Stimulated activated naive B cell treated with anti-CD40 and anti-IgM and Interleukin-4, amounts not matched to agents 10 μg/mL and 1 μg/mL and 100 μg/mL, for 72 hours (primary cell): ENCODE results near the gene IL1RAP.
"Not testable (repeated sequence)": the region's sequence is repeated elsewhere in the genome, so short reads cannot be mapped to it uniquely, and the experiment has no call there.

Experiments used
- ATAC-seq, 2 donors: fragments of 150-1000 bp; cut with Tn5 transposase; replicated peaks; 2 replicates each; pipeline ENCODE4 v1.10.0; 2021; ENCODE audit warnings: moderate library complexity in 1 of 2
- DNase-seq: peaks from one replicate; pipeline ENCODE4 v3.0.0; 2021
- H3K27ac Mint-ChIP-seq: one replicate; pipeline ENCODE4 v1.8.0; 2022; ENCODE audit warnings: mild to moderate bottlenecking, mixed read lengths
- H3K27me3 Mint-ChIP-seq, 2 donors: one replicate each; pipeline ENCODE4 v1.8.0; 2022; ENCODE audit warnings: mixed read lengths in 2 of 2
- H3K36me3 Mint-ChIP-seq, 2 donors: one replicate each; pipeline ENCODE4 v1.8.0; 2022; ENCODE audit warnings: mixed read lengths in 2 of 2, mild to moderate bottlenecking in 1 of 2
- H3K4me1 Mint-ChIP-seq, 2 donors: one replicate each; pipeline ENCODE4 v1.8.0; 2022; ENCODE audit warnings: mixed read lengths in 2 of 2, mild to moderate bottlenecking in 1 of 2
- H3K4me3 Mint-ChIP-seq, 2 donors: one replicate each; pipeline ENCODE4 v1.8.0; 2022; ENCODE audit warnings: mild to moderate bottlenecking in 2 of 2, mixed read lengths in 2 of 2, moderate library complexity in 1 of 2
- H3K9me3 Mint-ChIP-seq, 2 donors: one replicate each; pipeline ENCODE4 v1.8.0; 2022; ENCODE audit warnings: mixed read lengths in 2 of 2, mild to moderate bottlenecking in 1 of 2

Gene IL1RAP, protein sequence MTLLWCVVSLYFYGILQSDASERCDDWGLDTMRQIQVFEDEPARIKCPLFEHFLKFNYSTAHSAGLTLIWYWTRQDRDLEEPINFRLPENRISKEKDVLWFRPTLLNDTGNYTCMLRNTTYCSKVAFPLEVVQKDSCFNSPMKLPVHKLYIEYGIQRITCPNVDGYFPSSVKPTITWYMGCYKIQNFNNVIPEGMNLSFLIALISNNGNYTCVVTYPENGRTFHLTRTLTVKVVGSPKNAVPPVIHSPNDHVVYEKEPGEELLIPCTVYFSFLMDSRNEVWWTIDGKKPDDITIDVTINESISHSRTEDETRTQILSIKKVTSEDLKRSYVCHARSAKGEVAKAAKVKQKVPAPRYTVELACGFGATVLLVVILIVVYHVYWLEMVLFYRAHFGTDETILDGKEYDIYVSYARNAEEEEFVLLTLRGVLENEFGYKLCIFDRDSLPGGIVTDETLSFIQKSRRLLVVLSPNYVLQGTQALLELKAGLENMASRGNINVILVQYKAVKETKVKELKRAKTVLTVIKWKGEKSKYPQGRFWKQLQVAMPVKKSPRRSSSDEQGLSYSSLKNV

DNA sequence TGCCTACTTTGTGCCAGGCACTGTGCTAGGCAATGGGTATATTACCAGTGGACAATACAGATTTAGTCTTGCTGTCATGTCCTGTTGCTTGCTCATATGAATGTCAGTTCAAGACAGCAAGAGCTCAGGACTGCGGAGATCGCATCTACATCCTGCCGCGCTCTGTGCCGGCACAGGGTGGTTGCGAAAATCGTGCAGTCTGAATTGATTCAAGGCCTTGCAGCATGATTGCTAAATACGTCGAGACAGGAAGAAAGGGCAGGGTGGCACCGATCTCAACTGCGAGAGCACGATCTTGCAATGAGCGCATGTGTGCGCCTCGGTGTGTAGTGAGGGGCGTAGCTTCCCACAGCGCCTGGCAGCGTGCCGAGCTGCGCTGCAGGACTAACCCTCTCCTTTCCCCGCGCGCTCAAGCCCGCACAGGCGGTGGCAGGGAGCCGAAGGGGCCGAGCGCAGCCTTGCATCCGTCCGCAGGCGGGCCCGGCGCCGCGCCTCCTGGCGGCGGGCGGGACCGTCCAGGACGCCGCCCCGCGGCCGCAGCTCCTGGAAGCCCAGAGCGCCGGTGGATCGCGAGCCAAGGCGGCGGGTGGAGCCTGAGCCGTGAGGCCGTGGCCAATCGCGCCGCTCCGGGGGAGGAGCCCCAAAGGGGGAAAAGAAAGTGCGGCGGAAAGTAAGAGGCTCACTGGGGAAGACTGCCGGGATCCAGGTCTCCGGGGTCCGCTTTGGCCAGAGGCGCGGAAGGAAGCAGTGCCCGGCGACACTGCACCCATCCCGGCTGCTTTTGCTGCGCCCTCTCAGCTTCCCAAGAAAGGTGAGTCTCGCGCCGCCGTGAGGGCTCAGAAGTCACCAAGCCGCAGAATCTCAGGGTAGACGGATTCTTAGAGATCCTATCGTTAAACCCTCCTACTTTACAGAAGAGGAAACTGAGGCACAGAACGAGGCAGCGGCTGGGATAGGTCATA is at the start of gene IL1RAP:
IL1RAP (plus strand) TSS at position 677 of the 962 bp plus-strand sequence. CDS start 50,205 bp downstream, outside the sequence.
- peak; percentile 82 for DNase-seq
- peaks cover 15 to 28% of the 10 kb centered on the region in 2 donors for H3K4me1 Mint-ChIP-seq
- H3K36me3 Mint-ChIP-seq: peaks cover 4 to 5% of the 10 kb centered on the region in 2 donors
- H3K27ac Mint-ChIP-seq: peak within 1 kb of the TSS; percentile 91
- peak within 1 kb of the TSS; percentile 90 to 91 for H3K4me3 Mint-ChIP-seq
- ATAC-seq: peak; percentile 97
- peaks cover 3 to 4% of the 10 kb centered on the region in 2 donors for H3K9me3 Mint-ChIP-seq
- peaks cover 4 to 11% of the 10 kb centered on the region in 2 donors for H3K27me3 Mint-ChIP-seq

DNA sequence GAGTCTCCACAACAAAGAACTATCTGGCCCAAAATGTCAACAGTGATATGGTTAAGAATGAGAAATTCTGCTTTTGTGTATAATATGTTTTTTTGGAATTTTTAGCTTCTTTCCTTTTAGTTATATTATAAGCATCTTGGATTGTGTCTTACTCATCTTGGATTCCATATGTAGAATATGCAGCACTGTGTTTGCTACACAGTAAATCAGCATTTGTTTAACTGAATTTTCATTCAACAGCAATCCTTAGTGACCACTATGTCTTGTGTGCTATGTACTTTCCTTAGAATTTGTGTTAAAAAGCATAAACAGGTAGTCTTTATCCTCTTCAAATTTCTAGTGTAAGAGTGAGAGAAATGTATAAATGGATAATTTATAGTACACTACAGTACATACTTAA is 46.0 kb upstream of the IL1RAP start:
- Mint-ChIP-seq H3K36me3 (no peaks in the 10 kb centered on the region), H3K27me3 (peaks cover 5 to 11% of the 10 kb centered on the region in 2 donors), H3K9me3 (peaks cover 7 to 9% of the 10 kb centered on the region in 2 donors), H3K4me3 (no peak overlapping the region), H3K4me1 (no peaks in the 10 kb centered on the region), H3K27ac (no peak overlapping the region)
- no peak for DNase-seq
- ATAC-seq: no peak

DNA sequence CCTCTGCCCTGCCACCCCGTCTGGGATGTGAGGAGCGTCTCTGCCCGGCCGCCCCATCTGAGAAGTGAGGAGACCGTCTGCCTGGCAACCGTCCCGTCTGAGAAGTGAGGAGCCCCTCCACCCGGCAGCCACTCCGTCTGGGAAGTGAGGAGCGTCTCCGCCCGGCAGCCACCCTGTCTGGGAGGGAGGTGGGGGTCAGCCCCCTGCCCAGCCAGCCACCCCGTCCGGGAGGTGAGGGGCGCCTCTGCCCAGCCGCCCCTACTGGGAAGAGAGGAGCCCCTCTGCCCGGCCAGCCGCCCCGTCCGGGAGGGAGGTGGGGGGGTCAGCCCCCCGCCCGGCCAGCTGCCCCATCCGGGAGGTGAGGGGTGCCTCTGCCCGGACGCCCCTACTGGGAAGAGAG is 40.6 kb upstream of the IL1RAP start:
- not testable (repeated sequence) for H3K36me3 Mint-ChIP-seq, H3K4me3 Mint-ChIP-seq, DNase-seq, H3K27me3 Mint-ChIP-seq, H3K27ac Mint-ChIP-seq, H3K4me1 Mint-ChIP-seq, ATAC-seq, H3K9me3 Mint-ChIP-seq

DNA sequence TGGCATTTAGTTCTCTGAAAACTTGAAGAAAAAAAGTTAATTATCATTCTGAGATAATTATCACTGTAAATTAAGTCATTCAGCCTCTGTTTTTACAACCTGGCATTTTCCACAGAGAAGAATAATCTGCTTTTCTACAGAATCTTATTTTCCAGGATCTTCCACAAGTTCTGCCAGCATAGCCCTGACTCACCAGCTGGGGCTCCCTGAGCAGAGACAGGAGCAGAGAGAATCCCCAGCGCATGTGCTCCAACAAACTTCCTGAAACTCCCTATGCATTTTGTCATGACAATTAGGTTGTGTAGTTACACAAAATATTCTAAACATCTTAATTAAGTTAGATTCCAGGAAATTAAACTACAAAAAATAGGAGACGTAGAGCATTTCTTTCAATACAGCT is 32.1 kb upstream of the IL1RAP start:
- no peak for ATAC-seq
- no peak overlapping the region for H3K4me3 Mint-ChIP-seq
- no peaks in the 10 kb centered on the region for H3K9me3 Mint-ChIP-seq
- no peaks in the 10 kb centered on the region for H3K36me3 Mint-ChIP-seq
- H3K27ac Mint-ChIP-seq: no peak overlapping the region
- no peaks in the 10 kb centered on the region for H3K4me1 Mint-ChIP-seq
- H3K27me3 Mint-ChIP-seq: peaks cover 0 to 4% of the 10 kb centered on the region in 2 donors
- no peak for DNase-seq

DNA sequence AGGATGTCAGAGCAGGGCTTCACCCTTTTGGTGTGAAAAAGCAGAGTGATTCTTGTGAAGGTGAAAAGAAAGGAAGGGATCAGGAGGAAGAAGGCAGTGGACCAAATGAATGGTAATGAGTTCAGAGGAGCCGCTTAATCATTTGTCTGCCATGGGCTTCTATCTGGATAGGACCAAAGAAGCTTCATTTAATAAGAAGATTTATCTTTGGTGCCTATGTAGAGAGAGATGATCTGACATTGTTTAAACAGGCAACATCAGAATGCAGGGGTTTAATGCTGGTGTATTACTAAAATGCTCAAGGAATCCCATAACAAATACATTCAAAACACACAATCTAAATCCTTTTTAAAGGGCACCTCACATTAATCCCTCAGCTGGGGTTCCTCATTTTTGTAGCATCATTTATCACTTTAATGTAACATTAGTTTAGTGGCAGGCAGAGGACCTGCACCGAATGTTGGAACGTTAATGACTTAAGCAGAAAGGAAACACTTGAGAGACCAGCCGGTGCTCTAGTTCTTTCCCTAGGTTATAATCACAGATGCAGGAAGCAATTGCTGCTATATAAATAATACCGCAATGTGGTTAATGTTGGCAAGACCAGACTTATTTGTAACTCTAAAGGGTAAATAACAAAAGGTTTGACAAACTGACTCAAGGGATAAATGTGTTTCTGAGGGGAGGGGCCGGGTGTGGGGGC is 27.9 kb upstream of the IL1RAP start:
- no peak overlapping the region for H3K27ac Mint-ChIP-seq

DNA sequence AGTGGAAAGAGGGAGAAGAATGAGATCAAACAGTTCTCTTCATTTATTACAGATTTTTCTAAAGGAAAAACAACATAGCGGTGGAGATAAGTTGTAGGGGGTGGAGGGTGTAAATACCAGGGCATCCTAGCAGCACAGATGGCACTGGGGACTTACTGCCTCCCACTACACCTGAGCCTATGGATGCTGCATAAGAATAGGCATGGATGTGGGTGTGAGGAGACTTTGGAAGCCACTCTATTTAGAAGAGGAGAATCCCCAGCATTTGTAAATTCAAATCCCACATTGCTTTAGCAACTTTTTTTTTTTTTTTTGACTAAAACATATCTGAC is 27.4 kb upstream of the IL1RAP start:
- peaks cover 18 to 37% of the 10 kb centered on the region in 2 donors for H3K27me3 Mint-ChIP-seq
- H3K4me3 Mint-ChIP-seq: no peak overlapping the region
- peaks cover under 1 to 5% of the 10 kb centered on the region in 2 donors for H3K4me1 Mint-ChIP-seq

More for the DNA sequence above, 27.9 kb upstream of the IL1RAP start:
- no peaks in the 10 kb centered on the region for H3K9me3 Mint-ChIP-seq
- H3K27me3 Mint-ChIP-seq: peaks cover 14 to 32% of the 10 kb centered on the region in 2 donors
- ATAC-seq: no peak
- H3K4me3 Mint-ChIP-seq: no peak overlapping the region
- H3K4me1 Mint-ChIP-seq: no peaks in the 10 kb centered on the region
- H3K36me3 Mint-ChIP-seq: no peaks in the 10 kb centered on the region
- no peak for DNase-seq

DNA sequence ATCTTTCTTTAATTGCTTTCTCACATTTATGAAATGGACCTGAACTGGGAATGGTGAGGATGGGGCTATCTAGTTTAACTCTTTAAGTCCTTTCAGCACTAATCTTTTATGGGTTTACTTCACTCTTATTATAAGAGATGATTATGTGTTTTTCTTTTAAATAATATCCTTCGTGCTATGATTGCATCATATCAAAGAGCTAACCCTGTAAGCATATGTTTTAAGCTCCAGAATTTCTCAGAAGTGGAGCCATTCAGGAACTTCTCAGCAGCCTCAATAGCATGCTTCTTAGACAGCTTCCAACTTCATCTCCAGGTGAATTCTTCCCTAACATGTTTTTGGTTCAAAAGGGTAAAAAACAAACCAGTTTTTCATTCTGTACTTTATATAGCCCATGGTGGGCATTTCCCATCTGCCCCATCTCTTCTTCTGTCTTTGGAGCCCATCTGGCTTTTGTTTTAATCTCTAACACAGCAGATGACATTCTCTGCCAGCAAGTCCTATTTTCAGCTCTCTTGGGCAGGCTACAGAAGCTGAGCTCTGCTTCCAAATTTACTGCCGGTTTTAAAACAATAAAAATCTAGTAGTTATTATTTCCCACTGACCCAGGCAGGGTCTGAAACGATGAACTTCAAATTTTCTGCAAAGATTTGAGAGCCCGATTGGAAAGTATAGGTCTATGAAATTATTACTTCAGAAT is 26.8 kb upstream of the IL1RAP start:
- DNase-seq (no peak), ATAC-seq (no peak)
- H3K4me1 Mint-ChIP-seq: peaks cover 4 to 10% of the 10 kb centered on the region in 2 donors
- H3K4me3 Mint-ChIP-seq: no peak overlapping the region
- H3K27ac Mint-ChIP-seq: no peak overlapping the region
- H3K27me3 Mint-ChIP-seq: peaks cover 18 to 38% of the 10 kb centered on the region in 2 donors
- H3K36me3 Mint-ChIP-seq: no peaks in the 10 kb centered on the region
- H3K9me3 Mint-ChIP-seq: no peaks in the 10 kb centered on the region

More for the DNA sequence above, 27.4 kb upstream of the IL1RAP start:
- Mint-ChIP-seq H3K9me3 (no peaks in the 10 kb centered on the region), H3K27ac (no peak overlapping the region), H3K36me3 (no peaks in the 10 kb centered on the region)
- ATAC-seq (no peak), DNase-seq (no peak)

DNA sequence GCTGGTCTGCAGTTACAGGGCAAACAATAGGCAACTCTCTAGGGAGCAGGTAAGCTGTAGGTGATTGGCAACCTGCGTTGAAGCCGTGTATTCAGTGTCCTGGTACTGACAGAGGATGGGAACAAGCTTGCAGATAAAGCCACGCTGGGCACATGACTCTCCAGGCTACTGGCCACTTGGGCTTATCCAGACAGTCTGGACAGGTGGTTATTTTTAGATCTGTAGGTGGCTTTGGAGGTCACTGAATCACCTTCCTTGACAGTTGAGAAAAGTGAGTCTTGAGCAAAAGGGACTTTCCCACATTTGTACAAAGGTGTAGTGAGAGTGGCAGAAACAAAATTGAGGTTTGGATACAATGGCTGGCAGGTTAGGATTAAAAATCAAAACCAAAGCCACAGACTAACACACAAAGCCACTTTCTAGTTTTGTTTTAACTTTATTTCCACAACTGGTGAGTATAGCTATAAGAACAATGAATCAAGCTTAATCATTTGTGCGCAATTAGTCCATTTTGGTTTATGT is 22.3 kb upstream of the IL1RAP start:
- ATAC-seq: peak; percentile 81
- H3K4me3 Mint-ChIP-seq: no peak overlapping the region
- peaks cover 0 to 2% of the 10 kb centered on the region in 2 donors for H3K9me3 Mint-ChIP-seq
- no peaks in the 10 kb centered on the region for H3K36me3 Mint-ChIP-seq
- no peak for DNase-seq
- peaks cover 34 to 50% of the 10 kb centered on the region in 2 donors for H3K27me3 Mint-ChIP-seq
- no peak overlapping the region for H3K27ac Mint-ChIP-seq
- H3K4me1 Mint-ChIP-seq: peaks cover 4 to 17% of the 10 kb centered on the region in 2 donors

DNA sequence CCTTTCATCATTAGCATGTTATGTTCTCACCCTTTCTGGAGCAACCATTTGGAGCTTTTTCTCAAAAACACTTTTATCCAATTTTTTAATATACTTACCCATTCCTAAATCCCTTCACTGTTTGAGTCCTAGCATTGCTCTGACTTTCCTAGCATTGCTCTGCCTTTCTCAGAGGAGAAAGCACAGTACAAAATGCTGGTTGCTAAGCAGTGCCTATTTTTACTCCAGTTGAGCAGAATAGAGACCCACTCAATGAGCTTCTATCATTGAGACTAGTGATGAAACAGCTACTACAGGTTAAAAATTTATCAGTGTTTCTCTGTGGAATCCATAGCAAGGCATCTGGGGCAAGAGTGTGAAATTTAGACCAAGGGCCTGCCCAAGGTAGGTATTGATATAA is 21.8 kb upstream of the IL1RAP start:
- ATAC-seq (no peak), DNase-seq (no peak)
- H3K4me3 Mint-ChIP-seq: no peak overlapping the region
- H3K4me1 Mint-ChIP-seq: peaks cover 4 to 17% of the 10 kb centered on the region in 2 donors
- H3K27me3 Mint-ChIP-seq: peaks cover 37 to 49% of the 10 kb centered on the region in 2 donors
- H3K9me3 Mint-ChIP-seq: peaks cover 0 to 2% of the 10 kb centered on the region in 2 donors
- H3K36me3 Mint-ChIP-seq: no peaks in the 10 kb centered on the region
- H3K27ac Mint-ChIP-seq: no peak overlapping the region

DNA sequence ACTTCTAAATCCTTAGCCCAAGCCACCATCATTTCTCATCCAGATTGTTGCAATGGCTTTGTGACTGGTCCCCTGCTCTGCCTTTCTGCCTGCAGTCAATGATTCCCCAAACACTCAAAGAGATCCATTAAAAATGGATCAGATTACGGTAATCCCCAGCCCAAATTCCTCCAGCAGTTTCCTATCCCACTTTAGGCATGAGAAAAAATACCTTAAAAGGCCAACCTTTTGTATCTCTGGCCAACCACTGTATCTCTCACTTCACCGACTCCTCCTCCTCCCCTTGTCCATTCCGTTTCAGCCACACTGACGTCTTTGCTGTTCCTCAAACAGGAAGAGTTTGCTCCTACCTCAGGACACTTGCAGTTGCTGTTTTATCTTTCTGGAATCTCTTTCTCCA is 20.9 kb upstream of the IL1RAP start:
- peaks cover 37 to 43% of the 10 kb centered on the region in 2 donors for H3K27me3 Mint-ChIP-seq

DNA sequence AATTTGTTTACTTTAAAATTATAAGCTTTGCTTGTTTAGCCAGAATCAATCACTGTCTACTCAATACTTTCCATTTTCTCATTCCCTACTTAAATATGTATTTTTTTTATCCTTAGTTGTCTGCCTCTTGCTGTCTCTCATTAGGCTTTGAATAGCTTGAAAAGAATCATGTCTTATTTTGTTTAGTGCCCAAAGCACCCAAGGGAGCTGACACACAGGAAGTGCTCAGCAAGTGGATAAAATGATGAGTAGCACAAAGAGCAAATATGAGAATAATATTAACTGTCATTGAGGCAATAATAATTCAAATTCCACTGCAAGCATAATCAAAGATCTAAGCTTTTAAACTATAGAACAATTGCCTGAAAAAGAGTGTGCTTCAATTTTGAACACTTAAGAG is 19.0 kb upstream of the IL1RAP start:
- H3K36me3 Mint-ChIP-seq: no peaks in the 10 kb centered on the region
- DNase-seq (no peak), ATAC-seq (no peak)
- no peak overlapping the region for H3K4me3 Mint-ChIP-seq
- H3K9me3 Mint-ChIP-seq: peaks cover 0 to 2% of the 10 kb centered on the region in 2 donors
- peaks cover 4 to 17% of the 10 kb centered on the region in 2 donors for H3K4me1 Mint-ChIP-seq
- no peak overlapping the region for H3K27ac Mint-ChIP-seq
- peaks cover 28 to 33% of the 10 kb centered on the region in 2 donors for H3K27me3 Mint-ChIP-seq

More for the DNA sequence above, 20.9 kb upstream of the IL1RAP start:
- peaks cover 4 to 17% of the 10 kb centered on the region in 2 donors for H3K4me1 Mint-ChIP-seq
- H3K27ac Mint-ChIP-seq: no peak overlapping the region
- peaks cover 0 to 2% of the 10 kb centered on the region in 2 donors for H3K9me3 Mint-ChIP-seq
- DNase-seq (no peak), ATAC-seq (no peak)
- H3K36me3 Mint-ChIP-seq: no peaks in the 10 kb centered on the region
- H3K4me3 Mint-ChIP-seq: no peak overlapping the region

DNA sequence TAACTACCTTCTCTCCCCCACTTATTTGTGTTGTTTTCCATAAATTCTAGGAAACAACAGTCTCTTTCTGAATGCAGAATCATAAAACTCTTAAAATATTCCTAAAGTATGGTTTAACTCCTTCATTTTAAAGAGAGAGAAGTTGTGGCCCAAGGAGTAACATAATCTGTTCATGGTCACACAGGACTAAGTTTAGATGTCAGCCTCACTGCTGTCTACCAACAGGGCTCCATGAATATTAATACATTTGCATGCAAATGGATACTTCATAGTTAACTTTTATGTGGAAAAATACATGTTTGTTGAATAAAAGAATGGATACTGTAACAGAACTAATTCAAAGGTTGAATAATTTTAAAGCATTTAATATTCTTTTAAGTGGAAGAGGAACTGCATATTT is 18.5 kb upstream of the IL1RAP start:
- no peak for DNase-seq
- no peak for ATAC-seq
- no peak overlapping the region for H3K4me3 Mint-ChIP-seq
- H3K27ac Mint-ChIP-seq: no peak overlapping the region
- peaks cover 28 to 33% of the 10 kb centered on the region in 2 donors for H3K27me3 Mint-ChIP-seq
- H3K36me3 Mint-ChIP-seq: no peaks in the 10 kb centered on the region
- H3K9me3 Mint-ChIP-seq: peaks cover 0 to 2% of the 10 kb centered on the region in 2 donors
- H3K4me1 Mint-ChIP-seq: peaks cover 4 to 17% of the 10 kb centered on the region in 2 donors

DNA sequence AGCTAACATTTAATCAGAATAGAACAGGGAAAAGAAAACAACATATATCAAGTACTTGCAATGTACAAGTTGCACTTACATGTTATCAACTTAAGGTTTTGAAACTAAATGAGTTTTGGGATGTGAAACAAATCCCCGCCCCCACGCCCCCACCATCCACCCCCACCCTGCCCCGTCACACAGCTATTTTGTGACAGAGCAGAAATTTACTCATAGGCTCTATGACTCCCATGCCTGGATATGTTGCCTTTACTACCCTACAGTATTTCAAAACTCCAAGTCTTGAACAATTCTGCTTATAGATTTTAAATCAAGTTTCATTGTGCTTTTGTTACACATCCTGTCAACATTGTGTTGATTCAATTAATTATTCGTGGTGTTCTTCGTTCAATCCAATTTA is 18.1 kb upstream of the IL1RAP start:
- H3K9me3 Mint-ChIP-seq: peaks cover 0 to 2% of the 10 kb centered on the region in 2 donors
- H3K4me1 Mint-ChIP-seq: peaks cover 4 to 17% of the 10 kb centered on the region in 2 donors
- ATAC-seq: peak; percentile 46 to 64
- DNase-seq: no peak
- no peaks in the 10 kb centered on the region for H3K36me3 Mint-ChIP-seq
- peaks cover 32 to 36% of the 10 kb centered on the region in 2 donors for H3K27me3 Mint-ChIP-seq
- no peak overlapping the region for H3K4me3 Mint-ChIP-seq
- H3K27ac Mint-ChIP-seq: no peak overlapping the region
